Measurements from ENCODE around the gene STUM.

GRCh38 chr1:226611301-226611700, 62.7 kb downstream of the STUM start:
- TF ChIP-seq CTCF (IDR thresholded peaks at IDR 0.05) (no peak), POLR2AphosphoS5 (IDR thresholded peaks at IDR 0.05; ENCODE audit: insufficient read depth in 1 of 2, low read depth in 1 of 2) (no peak)
